ENCODE data around the gene USP54. TPM values are rescaled to one million over a fixed set of nuclear protein-coding genes. Genes with fewer than 3 reads are reported as not detected.

USP54 gene
- total RNA-seq, 4 donors from 2014 or later, result 109 to 168 (median 114) TPM

GRCh38 chr10:73634421-73634820 is 43.3 kb upstream of the USP54 start:
- no peak overlapping the region for H3K27ac ChIP-seq
- no peaks in the 10 kb centered on the region for H3K4me1 ChIP-seq
- 74% methylated on average over 5 of the region's 5 CpGs; no CpG with 5 or more reads in 1 of the 2 donors for WGBS, 2 donors (ENCODE audit: low coverage in 1 of 2)
- no peaks in the 10 kb centered on the region for H3K27me3 ChIP-seq
- in situ Hi-C loops (cut with MboI; ENCODE audit: low pct_ligation_motif_present in 1 of 4, low pct_unique_long_range_greater_than_20kb in 1 of 4, low sequenced_read_pairs in 3 of 4), result loop anchor here in 1 of 4 donors (25.0 kb wide), 1 partner anchor 372 kb away; the partner anchor contains the start of gene MRPS16
- no peak overlapping the region for H3K4me3 ChIP-seq
- TF ChIP-seq, protein P1, sequence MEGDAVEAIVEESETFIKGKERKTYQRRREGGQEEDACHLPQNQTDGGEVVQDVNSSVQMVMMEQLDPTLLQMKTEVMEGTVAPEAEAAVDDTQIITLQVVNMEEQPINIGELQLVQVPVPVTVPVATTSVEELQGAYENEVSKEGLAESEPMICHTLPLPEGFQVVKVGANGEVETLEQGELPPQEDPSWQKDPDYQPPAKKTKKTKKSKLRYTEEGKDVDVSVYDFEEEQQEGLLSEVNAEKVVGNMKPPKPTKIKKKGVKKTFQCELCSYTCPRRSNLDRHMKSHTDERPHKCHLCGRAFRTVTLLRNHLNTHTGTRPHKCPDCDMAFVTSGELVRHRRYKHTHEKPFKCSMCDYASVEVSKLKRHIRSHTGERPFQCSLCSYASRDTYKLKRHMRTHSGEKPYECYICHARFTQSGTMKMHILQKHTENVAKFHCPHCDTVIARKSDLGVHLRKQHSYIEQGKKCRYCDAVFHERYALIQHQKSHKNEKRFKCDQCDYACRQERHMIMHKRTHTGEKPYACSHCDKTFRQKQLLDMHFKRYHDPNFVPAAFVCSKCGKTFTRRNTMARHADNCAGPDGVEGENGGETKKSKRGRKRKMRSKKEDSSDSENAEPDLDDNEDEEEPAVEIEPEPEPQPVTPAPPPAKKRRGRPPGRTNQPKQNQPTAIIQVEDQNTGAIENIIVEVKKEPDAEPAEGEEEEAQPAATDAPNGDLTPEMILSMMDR (IDR thresholded peaks at IDR 0.05), result no peak
- TF ChIP-seq POLR2A (IDR thresholded peaks at IDR 0.05) (no peak), EP300 (IDR thresholded peaks at IDR 0.05; ENCODE audit: low read depth) (no peak), POLR2AphosphoS5 (IDR thresholded peaks at IDR 0.05) (no peak)
- H3K36me3 ChIP-seq, result no peaks in the 10 kb centered on the region
- no peak for DNase-seq
- no peaks in the 10 kb centered on the region for H3K9me3 ChIP-seq
- intact Hi-C loops (cut with DNase I; ENCODE audit: low total_unique reads), result no loop called here

DNA sequence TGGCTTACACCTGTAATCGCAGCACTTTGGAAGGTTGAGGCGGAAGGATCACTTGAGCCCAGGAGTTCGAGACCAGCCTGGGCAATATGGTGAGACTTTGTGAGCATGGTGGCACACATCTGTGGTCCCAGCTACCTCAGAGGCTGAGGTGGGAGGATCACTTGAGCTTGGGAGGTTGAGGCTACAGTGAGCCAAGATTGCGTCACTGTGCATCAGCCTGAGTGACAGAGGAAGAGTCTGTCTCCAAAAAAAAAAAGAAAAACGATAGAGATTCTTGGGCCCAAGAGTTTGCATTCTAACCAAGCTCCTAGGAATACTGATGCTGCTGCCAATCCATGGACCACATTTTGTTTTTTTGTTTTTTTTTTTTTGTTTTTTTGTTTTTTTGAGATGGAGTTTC is 38.0 kb upstream of the USP54 start:
- Histone ChIP-seq H3K27me3 (no peaks in the 10 kb centered on the region), H3K27ac (peak overlapping the region; percentile 61 to 71 (median 66)), H3K36me3 (no peaks in the 10 kb centered on the region), H3K4me1 (peaks cover 0 to 32% (median 16%) of the 10 kb centered on the region in 4 donors), H3K9me3 (no peaks in the 10 kb centered on the region), H3K4me3 (no peak overlapping the region)
- 90 to 92% methylated on average over 2 to 5 of the region's 5 CpGs for WGBS, 2 donors (ENCODE audit: low coverage in 1 of 2)
- no peak for DNase-seq
- in situ Hi-C loops (cut with MboI; ENCODE audit: low pct_ligation_motif_present in 1 of 4, low pct_unique_long_range_greater_than_20kb in 1 of 4, low sequenced_read_pairs in 3 of 4), result loop anchor here in 1 of 4 donors (25.0 kb wide), 1 partner anchor 367 kb away; the partner anchor contains the start of gene MRPS16
- intact Hi-C loops (cut with DNase I; ENCODE audit: low total_unique reads), result no loop called here
- TF ChIP-seq EP300 (IDR thresholded peaks at IDR 0.05; ENCODE audit: low read depth) (no peak), POLR2A (IDR thresholded peaks at IDR 0.05) (no peak), POLR2AphosphoS5 (IDR thresholded peaks at IDR 0.05) (no peak)
- TF ChIP-seq, protein P1 (IDR thresholded peaks at IDR 0.05), result no peak

DNA sequence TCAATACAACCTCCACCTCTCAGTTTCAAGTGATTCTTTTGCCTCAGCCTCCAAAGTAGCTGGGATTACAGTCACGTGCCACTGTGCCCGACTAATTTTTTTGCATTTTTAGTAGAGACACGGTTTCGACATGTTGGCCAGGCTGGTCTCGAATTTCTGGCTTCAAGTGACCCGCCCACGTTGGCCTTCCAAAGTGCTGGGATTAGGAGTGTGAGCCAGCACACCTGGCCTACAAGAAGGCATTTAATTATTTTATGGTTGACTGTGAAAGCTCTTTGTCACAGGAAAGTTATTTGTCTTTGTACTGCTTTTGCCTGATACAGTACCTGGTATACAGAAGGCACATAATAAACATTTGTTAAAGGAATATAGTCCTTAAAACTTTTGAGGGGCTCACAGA is 37.3 kb upstream of the USP54 start:
- Histone ChIP-seq H3K4me1 (peaks cover 0 to 32% (median 16%) of the 10 kb centered on the region in 4 donors), H3K27ac (peak overlapping the region; percentile 61 to 71 (median 66)), H3K27me3 (no peaks in the 10 kb centered on the region), H3K36me3 (no peaks in the 10 kb centered on the region), H3K4me3 (no peak overlapping the region), H3K9me3 (no peaks in the 10 kb centered on the region)
- WGBS, 2 donors (ENCODE audit: low coverage in 1 of 2), result 43 to 56% methylated on average over 7 of the region's 7 CpGs
- intact Hi-C loops (cut with DNase I; ENCODE audit: low total_unique reads), result no loop called here
- in situ Hi-C loops (cut with MboI; ENCODE audit: low pct_ligation_motif_present in 1 of 4, low pct_unique_long_range_greater_than_20kb in 1 of 4, low sequenced_read_pairs in 3 of 4), result loop anchor here in 1 of 4 donors (25.0 kb wide), 1 partner anchor 366 kb away; the partner anchor contains the start of gene MRPS16
- TF ChIP-seq EP300 (IDR thresholded peaks at IDR 0.05; ENCODE audit: low read depth) (no peak), POLR2AphosphoS5 (IDR thresholded peaks at IDR 0.05) (peak in 1 of 3 donors; percentile 43)
- peak; percentile 64 for DNase-seq

GRCh38 chr10:73627300-73627699 is 36.2 kb upstream of the USP54 start:
- TF ChIP-seq POLR2A (IDR thresholded peaks at IDR 0.05) (no peak), EP300 (IDR thresholded peaks at IDR 0.05; ENCODE audit: low read depth) (no peak), POLR2AphosphoS5 (IDR thresholded peaks at IDR 0.05) (no peak)
- TF ChIP-seq, protein P1 (IDR thresholded peaks at IDR 0.05), result no peak
- Histone ChIP-seq H3K4me3 (no peak overlapping the region), H3K27ac (peak overlapping the region in 1 of 4 donors; percentile 71), H3K4me1 (peaks cover 0 to 34% (median 16%) of the 10 kb centered on the region in 4 donors), H3K9me3 (no peaks in the 10 kb centered on the region), H3K36me3 (no peaks in the 10 kb centered on the region), H3K27me3 (no peaks in the 10 kb centered on the region)
- 94 to 100% methylated on average over 6 of the region's 6 CpGs for WGBS, 2 donors (ENCODE audit: low coverage in 1 of 2)
- DNase-seq, result no peak
- intact Hi-C loops (cut with DNase I; ENCODE audit: low total_unique reads) (no loop called here), in situ Hi-C loops (cut with MboI; ENCODE audit: low pct_ligation_motif_present in 1 of 4, low pct_unique_long_range_greater_than_20kb in 1 of 4, low sequenced_read_pairs in 3 of 4) (loop anchor here in 1 of 4 donors (25.0 kb wide), 1 partner anchor 365 kb away; the partner anchor contains the start of gene MRPS16)
